Epithelial cell of esophagus (primary cell): ENCODE data around the gene HOXB6.

Source experiments
- DNase-seq: peaks from one replicate; pipeline ENCODE4 v3.0.0; 2010; ENCODE audit warnings: low read depth
- H3K4me3 ChIP-seq: 2 replicates; pipeline ENCODE4 v1.5.1; 2011; ENCODE audit warnings: mild to moderate bottlenecking, low read length, control low read depth
- TF ChIP-seq, protein P1 (sequence below): IDR thresholded peaks from 2 replicates; pipeline ENCODE4 v1.5.1; 2011; ENCODE audit warnings: low read depth, mild to moderate bottlenecking, low read length, control low read depth, inconsistent platforms; ENCODE audit not compliant: insufficient read depth; ENCODE audit errors: missing control alignments

Gene HOXB6

DNA sequence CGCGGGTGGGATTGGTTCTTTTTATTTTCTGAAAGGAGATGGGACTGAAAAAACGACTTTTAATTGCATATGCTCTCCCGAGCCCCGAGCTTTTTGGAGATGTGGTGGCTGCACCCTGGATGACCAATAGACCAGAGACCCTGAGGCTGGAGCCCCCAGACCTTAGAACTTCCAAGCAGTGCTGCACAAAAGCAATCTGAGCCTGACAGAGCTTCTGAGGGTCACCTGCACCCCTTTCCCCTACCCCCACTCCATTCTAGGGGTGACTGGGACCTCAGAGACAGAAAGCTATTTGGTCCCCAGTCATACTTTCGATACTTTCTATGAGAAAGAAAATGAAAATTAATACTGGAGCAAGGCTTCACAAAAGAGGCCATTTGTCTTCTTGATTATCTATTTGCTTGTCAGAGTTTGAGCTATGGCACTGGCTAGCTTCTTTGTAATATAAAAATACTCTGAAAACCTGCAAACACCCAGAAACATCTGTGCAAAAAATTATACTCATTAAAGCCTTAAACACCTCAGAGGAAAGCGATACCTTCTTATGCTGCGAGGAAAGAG lies 30.2 kb downstream of the HOXB6 start:
- DNase-seq = no peak
- no peak overlapping the region for H3K4me3 ChIP-seq
- TF ChIP-seq, protein P1, sequence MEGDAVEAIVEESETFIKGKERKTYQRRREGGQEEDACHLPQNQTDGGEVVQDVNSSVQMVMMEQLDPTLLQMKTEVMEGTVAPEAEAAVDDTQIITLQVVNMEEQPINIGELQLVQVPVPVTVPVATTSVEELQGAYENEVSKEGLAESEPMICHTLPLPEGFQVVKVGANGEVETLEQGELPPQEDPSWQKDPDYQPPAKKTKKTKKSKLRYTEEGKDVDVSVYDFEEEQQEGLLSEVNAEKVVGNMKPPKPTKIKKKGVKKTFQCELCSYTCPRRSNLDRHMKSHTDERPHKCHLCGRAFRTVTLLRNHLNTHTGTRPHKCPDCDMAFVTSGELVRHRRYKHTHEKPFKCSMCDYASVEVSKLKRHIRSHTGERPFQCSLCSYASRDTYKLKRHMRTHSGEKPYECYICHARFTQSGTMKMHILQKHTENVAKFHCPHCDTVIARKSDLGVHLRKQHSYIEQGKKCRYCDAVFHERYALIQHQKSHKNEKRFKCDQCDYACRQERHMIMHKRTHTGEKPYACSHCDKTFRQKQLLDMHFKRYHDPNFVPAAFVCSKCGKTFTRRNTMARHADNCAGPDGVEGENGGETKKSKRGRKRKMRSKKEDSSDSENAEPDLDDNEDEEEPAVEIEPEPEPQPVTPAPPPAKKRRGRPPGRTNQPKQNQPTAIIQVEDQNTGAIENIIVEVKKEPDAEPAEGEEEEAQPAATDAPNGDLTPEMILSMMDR = no peak

DNA sequence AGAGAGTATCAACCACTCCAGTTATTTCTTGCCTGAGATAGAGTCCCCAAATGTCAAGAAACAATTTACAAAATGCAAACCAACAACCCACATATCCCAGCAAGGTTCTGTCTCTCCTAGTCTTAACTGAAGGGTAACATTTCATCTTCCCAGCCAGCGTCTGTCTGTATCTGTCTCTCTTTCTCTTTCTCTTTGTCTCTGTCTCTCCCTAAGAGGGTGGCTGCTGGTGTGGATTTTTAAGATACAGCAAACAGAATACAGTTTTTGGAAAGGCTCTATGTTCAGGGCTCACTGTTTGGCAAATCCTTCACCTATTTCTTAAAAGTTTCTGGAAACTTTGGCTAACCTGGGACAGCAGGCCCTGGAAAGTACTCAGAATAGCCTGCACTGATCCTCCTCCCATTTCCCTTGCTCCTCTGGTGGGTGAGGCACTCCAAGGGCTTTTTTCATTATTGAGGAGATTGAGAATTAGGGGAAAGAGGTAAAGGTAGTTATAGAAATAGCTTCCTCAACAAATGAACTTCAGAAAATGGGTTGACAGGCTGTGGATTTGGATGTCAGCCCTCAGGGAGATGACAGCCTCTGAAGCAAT lies 32.9 kb downstream of the HOXB6 start:
- TF ChIP-seq, protein P1 = no peak
- DNase-seq = no peak
- H3K4me3 ChIP-seq = no peak overlapping the region

DNA sequence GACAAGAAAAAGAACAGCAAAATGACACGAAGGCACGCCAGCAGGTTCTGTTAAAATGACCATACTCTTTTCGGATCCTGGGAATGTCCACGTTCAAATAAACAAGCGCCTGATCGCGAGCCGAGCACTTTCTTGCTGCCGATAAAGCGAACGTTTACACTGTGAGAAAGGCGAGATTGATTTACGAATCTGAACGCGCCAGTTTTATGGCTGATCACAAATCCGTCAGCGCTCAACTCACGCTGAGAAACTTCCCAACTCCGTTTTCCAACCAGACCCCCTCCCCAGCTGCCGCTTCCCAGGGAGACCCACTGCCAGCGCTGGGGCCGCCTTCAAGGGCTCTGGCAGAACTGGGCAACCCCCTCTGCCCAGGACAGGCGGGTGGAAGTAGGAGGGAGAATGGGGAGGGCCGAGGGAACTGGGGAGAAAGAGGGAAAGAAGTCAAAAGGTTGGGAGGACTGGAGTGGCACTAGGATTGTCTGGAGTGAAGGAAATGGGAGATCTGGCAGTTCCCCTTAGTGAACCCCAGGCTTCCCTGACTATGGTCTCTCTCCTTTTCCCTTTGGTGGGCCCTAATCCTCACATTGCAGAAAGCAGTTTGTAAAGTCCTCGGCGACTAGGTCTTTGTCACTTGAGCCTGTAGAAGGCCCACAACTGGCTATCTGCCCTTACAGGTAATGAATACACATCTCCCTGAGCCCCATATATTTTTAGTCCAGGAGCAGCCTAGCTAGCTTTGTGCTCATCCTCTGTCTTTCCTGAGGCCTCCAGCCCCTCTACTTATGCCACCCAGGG lies 33.6 kb downstream of the HOXB6 start:
- TF ChIP-seq, protein P1 = no peak
- no peak for DNase-seq
- H3K4me3 ChIP-seq = no peak overlapping the region

- TF ChIP-seq, protein P1 = no peak
- DNase-seq = no peak
- no peak overlapping the region for H3K4me3 ChIP-seq
Measured at GRCh38 chr17:48570325-48571023, 34.3 kb downstream of the HOXB6 start.

DNA sequence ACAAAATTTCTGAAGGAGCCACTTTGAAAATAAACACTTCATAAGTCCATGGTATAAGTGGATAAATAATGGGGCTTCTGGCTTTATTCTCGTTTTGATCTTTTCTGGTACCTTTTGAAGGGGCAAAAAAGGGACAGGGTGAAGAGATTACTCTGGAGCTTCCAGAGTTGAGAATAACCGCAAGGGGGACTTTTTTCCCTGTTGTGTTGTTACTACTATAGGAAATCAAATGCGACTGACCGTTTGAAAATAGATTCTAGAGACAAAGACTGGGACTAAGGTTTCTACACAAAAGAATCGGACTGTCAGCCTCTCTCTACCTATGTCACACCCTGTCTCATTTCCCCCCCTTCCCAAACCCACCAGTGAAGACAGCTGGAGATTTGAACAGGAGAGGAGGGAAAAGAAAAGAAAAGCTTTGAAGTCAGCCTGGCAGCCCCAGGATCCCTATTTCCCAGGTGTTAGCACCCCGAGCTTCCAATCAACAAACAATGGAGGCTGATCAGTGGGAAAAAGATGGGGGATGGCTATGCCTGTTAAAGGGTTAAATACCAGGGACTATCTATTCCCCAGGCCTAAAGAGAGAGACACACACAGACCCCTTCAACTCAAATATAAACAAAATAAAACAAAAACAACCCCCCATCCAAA lies 35.0 kb downstream of the HOXB6 start:
- TF ChIP-seq, protein P1 = no peak
- DNase-seq = no peak
- H3K4me3 ChIP-seq = no peak overlapping the region

DNA sequence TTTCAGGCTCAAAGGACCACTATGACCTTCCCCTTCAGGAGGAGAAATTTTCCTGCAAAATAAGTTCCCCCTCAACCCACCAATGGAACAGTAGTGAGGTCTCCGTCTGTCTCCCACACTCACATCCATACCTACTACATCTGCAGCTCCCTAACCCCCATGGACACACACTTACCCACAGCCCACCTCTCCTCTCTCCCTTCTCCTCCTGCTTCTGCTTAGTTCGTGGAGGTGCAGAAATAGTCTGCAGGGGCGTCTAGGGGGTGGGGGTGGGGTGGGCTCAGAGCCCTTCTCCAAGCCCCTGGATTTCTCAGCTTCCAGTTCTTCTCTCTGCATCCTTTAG lies 35.6 kb downstream of the HOXB6 start:
- TF ChIP-seq, protein P1 = no peak
- H3K4me3 ChIP-seq = no peak overlapping the region
- DNase-seq = no peak
